H9 (cell line): Measurements from ENCODE around the gene TFCP2. TPM values are rescaled to one million over a fixed set of nuclear protein-coding genes. Genes with fewer than 3 reads are reported as not detected.

ENCODE experiments used
- DNase-seq: peaks from one replicate; pipeline ENCODE4 v3.0.0-alpha.2; 2017
- H2AFZ ChIP-seq: one replicate; pipeline ENCODE4 v1.6.1; 2013; ENCODE audit warnings: mild to moderate bottlenecking, low read length, control low read depth, moderate library complexity
- H2AK5ac ChIP-seq: 2 replicates; pipeline ENCODE4 v1.6.1; 2013; ENCODE audit warnings: low read length, control low read depth, mixed read lengths; ENCODE audit not compliant: insufficient read length
- H2BK120ac ChIP-seq: one replicate; pipeline ENCODE4 v1.6.1; 2013; ENCODE audit warnings: low read depth, mild to moderate bottlenecking, low read length, control low read depth, inconsistent platforms; ENCODE audit not compliant: poor library complexity, severe bottlenecking
- H2BK12ac ChIP-seq: 2 replicates; pipeline ENCODE4 v1.6.1; 2013; ENCODE audit warnings: low read length, control low read depth, mixed read lengths, low read depth; ENCODE audit not compliant: insufficient read length
- H2BK15ac ChIP-seq: 2 replicates; pipeline ENCODE4 v1.6.1; 2013; ENCODE audit warnings: low read depth, low read length, control low read depth
- H2BK20ac ChIP-seq: one replicate; pipeline ENCODE4 v1.6.1; 2013; ENCODE audit warnings: low read depth, mild to moderate bottlenecking, low read length, control low read depth, inconsistent platforms; ENCODE audit not compliant: poor library complexity, severe bottlenecking
- H2BK5ac ChIP-seq: 2 replicates; pipeline ENCODE4 v1.6.1; 2013; ENCODE audit warnings: low read length, control low read depth, mixed read lengths; ENCODE audit not compliant: insufficient read length
- H3K14ac ChIP-seq: 2 replicates; pipeline ENCODE4 v1.6.1; 2013; ENCODE audit warnings: low read length, control low read depth; ENCODE audit not compliant: insufficient read depth
- H3K18ac ChIP-seq: 2 replicates; pipeline ENCODE4 v1.6.1; 2013; ENCODE audit warnings: low read depth, mild to moderate bottlenecking, mixed read lengths, low read length, control low read depth; ENCODE audit not compliant: insufficient read length
- H3K23ac ChIP-seq: 2 replicates; pipeline ENCODE4 v1.6.1; 2013; ENCODE audit warnings: low read length, control low read depth, mixed read lengths, low read depth; ENCODE audit not compliant: insufficient read length
- H3K23me2 ChIP-seq: 2 replicates; pipeline ENCODE4 v1.6.1; 2013; ENCODE audit warnings: low read depth, mild to moderate bottlenecking, mixed read lengths, low read length, control low read depth; ENCODE audit not compliant: insufficient read length, poor library complexity, severe bottlenecking
- H3K27ac ChIP-seq: 2 replicates; pipeline ENCODE4 v1.5.1; 2013; ENCODE audit warnings: low read length, control low read depth, mixed read lengths, low read depth; ENCODE audit not compliant: insufficient read length
- H3K27me3 ChIP-seq: 2 replicates; pipeline ENCODE4 v1.6.1; 2013; ENCODE audit warnings: low read length, control low read depth, inconsistent platforms; ENCODE audit not compliant: insufficient read depth
- H3K4ac ChIP-seq: 2 replicates; pipeline ENCODE4 v1.6.1; 2013; ENCODE audit warnings: low read depth, mild to moderate bottlenecking, control low read depth, inconsistent platforms, low read length, moderate library complexity
- H3K4me1 ChIP-seq: 2 replicates; pipeline ENCODE4 v1.6.1; 2013; ENCODE audit warnings: low read length, control low read depth, inconsistent platforms; ENCODE audit not compliant: insufficient read depth
- H3K4me2 ChIP-seq: 2 replicates; pipeline ENCODE4 v1.6.1; 2013; ENCODE audit warnings: low read length, control low read depth, mixed read lengths; ENCODE audit not compliant: insufficient read length, insufficient read depth
- H3K56ac ChIP-seq: 2 replicates; pipeline ENCODE4 v1.6.1; 2013; ENCODE audit warnings: low read depth, mild to moderate bottlenecking, mixed read lengths, low read length, control low read depth; ENCODE audit not compliant: insufficient read length
- H3K79me1 ChIP-seq: 2 replicates; pipeline ENCODE4 v1.6.1; 2013; ENCODE audit warnings: low read depth, mild to moderate bottlenecking, moderate library complexity, low read length, control low read depth, inconsistent platforms; ENCODE audit not compliant: insufficient read depth, poor library complexity, severe bottlenecking
- H3K79me2 ChIP-seq: 2 replicates; pipeline ENCODE4 v1.6.1; 2013; ENCODE audit warnings: low read length, control low read depth, inconsistent platforms; ENCODE audit not compliant: insufficient read depth
- H3K9ac ChIP-seq: 2 replicates; pipeline ENCODE4 v1.6.1; 2013; ENCODE audit warnings: low read length, control low read depth, mixed read lengths; ENCODE audit not compliant: insufficient read length; ENCODE audit errors: extremely low read depth
- H3K9me3 ChIP-seq: one replicate; pipeline ENCODE4 v1.6.1; 2013; ENCODE audit warnings: low read depth, low read length, inconsistent platforms; ENCODE audit not compliant: control insufficient read depth
- H3T11ph ChIP-seq: one replicate; pipeline ENCODE4 v1.6.1; 2013; ENCODE audit warnings: mild to moderate bottlenecking, low read length, control low read depth, inconsistent platforms
- H4K20me1 ChIP-seq: one replicate; pipeline ENCODE4 v1.6.1; 2013; ENCODE audit not compliant: control insufficient read depth, insufficient read length, insufficient read depth
- H4K5ac ChIP-seq: 2 replicates; pipeline ENCODE4 v1.6.1; 2013; ENCODE audit warnings: low read depth, mild to moderate bottlenecking, mixed read lengths, low read length, control low read depth; ENCODE audit not compliant: insufficient read length
- H4K8ac ChIP-seq: replicated peaks from 2 replicates; pipeline ENCODE4 v1.6.1; 2013; ENCODE audit warnings: low read length, control low read depth, mixed read lengths, low read depth; ENCODE audit not compliant: insufficient read length
- H4K91ac ChIP-seq: 2 replicates; pipeline ENCODE4 v1.6.1; 2013; ENCODE audit warnings: low read depth, mild to moderate bottlenecking, moderate library complexity, mixed read lengths, low read length, control low read depth; ENCODE audit not compliant: insufficient read length
- H3K27ac Mint-ChIP-seq, 3 experiments: 2 replicates in 2 of 3; 3 replicates in 1 of 3; pipeline ENCODE4 v1.8.0; 2020 to 2021; ENCODE audit warnings: mixed read lengths in 3 of 3, mild to moderate bottlenecking in 1 of 3, moderate library complexity in 1 of 3
- H3K27me3 Mint-ChIP-seq: 2 replicates; pipeline ENCODE4 v1.8.0; 2021; ENCODE audit warnings: low read depth, mild to moderate bottlenecking, moderate library complexity, mixed read lengths
- H3K36me3 Mint-ChIP-seq, 3 experiments: 2 replicates in 2 of 3; 3 replicates in 1 of 3; pipeline ENCODE4 v1.8.0; 2020 to 2021; ENCODE audit warnings: low read depth in 3 of 3, mixed read lengths in 3 of 3; ENCODE audit not compliant: insufficient read depth in 1 of 3
- H3K4me1 Mint-ChIP-seq, 2 experiments: 2 replicates each; pipeline ENCODE4 v1.8.0; 2020; ENCODE audit warnings: mixed read lengths in 2 of 2
- H3K4me3 Mint-ChIP-seq, 2 experiments: 2 replicates in 1 of 2; 3 replicates in 1 of 2; pipeline ENCODE4 v1.8.0; 2020 to 2021; ENCODE audit warnings: mild to moderate bottlenecking in 2 of 2, mixed read lengths in 2 of 2, moderate library complexity in 1 of 2
- H3K9me3 Mint-ChIP-seq, 2 experiments: 2 replicates in 1 of 2; 3 replicates in 1 of 2; pipeline ENCODE4 v1.8.0; 2020; ENCODE audit warnings: mild to moderate bottlenecking in 2 of 2, mixed read lengths in 2 of 2, moderate library complexity in 1 of 2
- WGBS: extraction: QIAGEN DNeasy Blood & Tissue Kit; methylation state at CpG from one replicate; pipeline ENCODE4 v1.1.7; 2013; ENCODE audit warnings: missing lambda C conversion rate, low lambda C conversion rate, mixed read lengths; ENCODE audit not compliant: insufficient read length; ENCODE audit errors: extremely low coverage; 5-methylcytosine and 5-hydroxymethylcytosine counted together
- total RNA-seq: library from RNA; stranded (reverse); gene quantifications from 2 replicates; pipeline ENCODE4 v1.2.1, GENCODE V29; 2021
- TF ChIP-seq, protein P1 (sequence below): fragments of 200-600 bp; sonication (generic); conservative IDR thresholded peaks from 3 replicates; pipeline ENCODE4 v1.8.0; 2021; ENCODE audit warnings: antibody characterized with exemption, mild to moderate bottlenecking

Gene TFCP2
- total RNA-seq, 1 experiment from 2014 or later, result 27.1 TPM

DNA sequence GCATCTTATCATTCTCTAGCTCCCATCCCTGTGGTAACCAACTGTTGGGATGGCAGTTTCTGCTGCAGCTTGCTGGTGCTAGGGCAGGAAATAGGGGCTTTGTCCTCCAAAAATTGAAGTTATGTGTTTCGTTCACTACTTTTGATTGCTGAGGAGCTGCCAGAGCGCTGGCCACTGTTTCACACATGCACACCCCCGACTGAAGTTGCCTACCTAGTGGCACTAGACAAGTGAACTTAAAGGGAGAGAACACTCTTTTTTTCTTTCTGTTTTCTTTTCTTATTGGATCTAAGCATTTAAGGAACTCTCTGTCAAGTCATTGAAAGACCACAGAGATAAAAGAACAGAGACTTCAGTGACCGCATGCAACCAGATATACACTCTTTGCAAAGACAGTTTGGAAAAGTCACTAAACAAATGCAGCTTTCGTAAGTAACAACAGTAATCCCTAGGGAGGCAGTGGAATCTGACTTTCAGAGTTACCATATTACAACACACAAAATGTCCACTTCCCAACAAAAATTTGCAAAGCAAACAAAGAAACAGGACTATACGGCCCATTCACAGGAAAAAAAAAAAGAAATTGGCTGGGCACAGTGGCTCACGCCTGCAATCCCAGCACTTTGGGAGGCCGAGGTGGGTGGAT lies 12.0 kb downstream of the TFCP2 start:
- H3K36me3 Mint-ChIP-seq, result peaks cover 0 to 11% (median 0%) of the 10 kb centered on the region in 3 experiments; a peak in 2 of 7 replicates
- no peak overlapping the region for H2BK5ac ChIP-seq
- WGBS, result no CpG with 5 or more reads among the region's 8 CpGs
- H3K56ac ChIP-seq, result no peak overlapping the region
- H2AFZ ChIP-seq, result no peak overlapping the region
- H3K4me1 Mint-ChIP-seq, result peaks cover 5 to 15% of the 10 kb centered on the region in 2 experiments; a peak in 3 of 4 replicates
- H3K27me3 ChIP-seq, result no peaks in the 10 kb centered on the region
- H4K91ac ChIP-seq, result no peak overlapping the region
- no peak overlapping the region for H3K27ac ChIP-seq
- H3K9me3 ChIP-seq, result no peaks in the 10 kb centered on the region
- H3K79me1 ChIP-seq, result peaks cover 11% of the 10 kb centered on the region
- no peaks in the 10 kb centered on the region for H3K23me2 ChIP-seq
- H3K9me3 Mint-ChIP-seq, result no peaks in the 10 kb centered on the region
- no peaks in the 10 kb centered on the region for H3K27me3 Mint-ChIP-seq
- no peak overlapping the region for H2AK5ac ChIP-seq
- H3K9ac ChIP-seq, result no peak overlapping the region
- no peak overlapping the region for H2BK120ac ChIP-seq
- H3K23ac ChIP-seq, result no peak overlapping the region
- H3K27ac Mint-ChIP-seq, result peak overlapping the region in 2 of 3 experiments; percentile 36 to 65; a peak in 3 of 7 replicates
- H4K8ac ChIP-seq, result no peak overlapping the region
- H3K18ac ChIP-seq, result no peak overlapping the region
- H2BK20ac ChIP-seq, result no peak overlapping the region
- TF ChIP-seq, protein P1, sequence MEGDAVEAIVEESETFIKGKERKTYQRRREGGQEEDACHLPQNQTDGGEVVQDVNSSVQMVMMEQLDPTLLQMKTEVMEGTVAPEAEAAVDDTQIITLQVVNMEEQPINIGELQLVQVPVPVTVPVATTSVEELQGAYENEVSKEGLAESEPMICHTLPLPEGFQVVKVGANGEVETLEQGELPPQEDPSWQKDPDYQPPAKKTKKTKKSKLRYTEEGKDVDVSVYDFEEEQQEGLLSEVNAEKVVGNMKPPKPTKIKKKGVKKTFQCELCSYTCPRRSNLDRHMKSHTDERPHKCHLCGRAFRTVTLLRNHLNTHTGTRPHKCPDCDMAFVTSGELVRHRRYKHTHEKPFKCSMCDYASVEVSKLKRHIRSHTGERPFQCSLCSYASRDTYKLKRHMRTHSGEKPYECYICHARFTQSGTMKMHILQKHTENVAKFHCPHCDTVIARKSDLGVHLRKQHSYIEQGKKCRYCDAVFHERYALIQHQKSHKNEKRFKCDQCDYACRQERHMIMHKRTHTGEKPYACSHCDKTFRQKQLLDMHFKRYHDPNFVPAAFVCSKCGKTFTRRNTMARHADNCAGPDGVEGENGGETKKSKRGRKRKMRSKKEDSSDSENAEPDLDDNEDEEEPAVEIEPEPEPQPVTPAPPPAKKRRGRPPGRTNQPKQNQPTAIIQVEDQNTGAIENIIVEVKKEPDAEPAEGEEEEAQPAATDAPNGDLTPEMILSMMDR, result no peak
- no peaks in the 10 kb centered on the region for H3K4me1 ChIP-seq
- no peak overlapping the region for H4K5ac ChIP-seq
- H3K4me3 Mint-ChIP-seq, result no peak overlapping the region
- no peak overlapping the region for H2BK15ac ChIP-seq
- H3K4me2 ChIP-seq, result no peak overlapping the region
- H3K79me2 ChIP-seq, result peaks cover 9% of the 10 kb centered on the region; the same call in 1 of the 2 replicates
- no peaks in the 10 kb centered on the region for H4K20me1 ChIP-seq
- H3K14ac ChIP-seq, result no peak overlapping the region
- no peak overlapping the region for H3K4ac ChIP-seq
- no peak for DNase-seq
- H3T11ph ChIP-seq, result no peak overlapping the region
- H2BK12ac ChIP-seq, result no peak overlapping the region
